Subcutaneous adipose tissue (tissue), 4 donors: Measurements from ENCODE around the gene SPOCK1. TPM values are rescaled to one million over a fixed set of nuclear protein-coding genes. Genes with fewer than 3 reads are reported as not detected.

Experiments
- total RNA-seq, 4 donors: library from RNA; depleted of rRNA; stranded (reverse); fragments of >200 nt; gene quantifications; one replicate each; pipeline ENCODE4 v1.1.0, GENCODE V29; 2016
- TF ChIP-seq, protein P1 (sequence below): fragments of 450-650 bp; IDR thresholded peaks from one replicate; pipeline ENCODE4 v1.5.1; 2016; ENCODE audit warnings: low read depth, mild to moderate bottlenecking, control low read depth, antibody characterized with exemption, moderate library complexity

The SPOCK1 gene
- total RNA-seq, 4 donors from 2014 or later: 55.2 to 84.6 (median 70.1) TPM

- TF ChIP-seq, protein P1, sequence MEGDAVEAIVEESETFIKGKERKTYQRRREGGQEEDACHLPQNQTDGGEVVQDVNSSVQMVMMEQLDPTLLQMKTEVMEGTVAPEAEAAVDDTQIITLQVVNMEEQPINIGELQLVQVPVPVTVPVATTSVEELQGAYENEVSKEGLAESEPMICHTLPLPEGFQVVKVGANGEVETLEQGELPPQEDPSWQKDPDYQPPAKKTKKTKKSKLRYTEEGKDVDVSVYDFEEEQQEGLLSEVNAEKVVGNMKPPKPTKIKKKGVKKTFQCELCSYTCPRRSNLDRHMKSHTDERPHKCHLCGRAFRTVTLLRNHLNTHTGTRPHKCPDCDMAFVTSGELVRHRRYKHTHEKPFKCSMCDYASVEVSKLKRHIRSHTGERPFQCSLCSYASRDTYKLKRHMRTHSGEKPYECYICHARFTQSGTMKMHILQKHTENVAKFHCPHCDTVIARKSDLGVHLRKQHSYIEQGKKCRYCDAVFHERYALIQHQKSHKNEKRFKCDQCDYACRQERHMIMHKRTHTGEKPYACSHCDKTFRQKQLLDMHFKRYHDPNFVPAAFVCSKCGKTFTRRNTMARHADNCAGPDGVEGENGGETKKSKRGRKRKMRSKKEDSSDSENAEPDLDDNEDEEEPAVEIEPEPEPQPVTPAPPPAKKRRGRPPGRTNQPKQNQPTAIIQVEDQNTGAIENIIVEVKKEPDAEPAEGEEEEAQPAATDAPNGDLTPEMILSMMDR: no peak
Measured at GRCh38 chr5:137234973-137235943, 263.9 kb downstream of the SPOCK1 start.

DNA sequence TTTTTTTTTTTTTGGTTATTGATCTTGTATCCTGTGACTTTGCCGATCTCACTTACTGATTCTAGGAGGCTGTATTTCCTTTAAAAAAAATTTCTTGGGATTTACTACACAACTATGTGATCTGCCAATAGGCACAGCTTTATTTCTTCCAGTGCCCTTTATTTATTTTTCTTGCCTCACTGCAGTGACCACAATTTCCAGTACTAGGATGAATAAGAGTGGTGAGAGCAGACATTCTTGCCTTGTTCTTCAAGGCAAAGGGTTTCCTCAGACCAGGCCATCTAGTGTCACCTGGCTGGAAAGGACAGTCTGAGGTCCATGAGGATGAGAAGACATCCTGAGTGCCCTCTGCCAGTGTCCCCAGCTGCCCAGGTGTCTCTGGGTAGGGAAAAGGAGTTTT lies 265.4 kb downstream of the SPOCK1 start:
- TF ChIP-seq, protein P1: no peak

DNA sequence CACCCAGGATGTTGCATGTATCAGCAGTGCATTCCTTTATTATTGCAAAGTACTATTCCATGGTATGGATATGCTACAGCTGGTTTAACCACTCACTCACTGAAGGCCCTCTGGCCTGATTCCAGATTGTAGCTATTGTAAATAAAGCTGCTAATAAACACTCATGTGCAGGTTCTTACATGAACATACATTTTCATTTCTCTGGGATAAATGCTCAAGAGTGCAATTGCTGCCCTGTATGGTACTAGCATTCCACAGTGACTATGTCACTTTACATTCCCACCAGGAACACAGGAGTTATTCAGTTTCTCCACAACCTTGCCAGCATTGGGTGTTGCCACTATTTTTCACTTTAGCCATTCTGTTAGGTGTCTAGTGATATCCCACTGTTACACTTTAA lies 267.6 kb downstream of the SPOCK1 start:
- TF ChIP-seq, protein P1: no peak

- TF ChIP-seq, protein P1: no peak
Measured at GRCh38 chr5:137228816-137229215, 270.3 kb downstream of the SPOCK1 start.

DNA sequence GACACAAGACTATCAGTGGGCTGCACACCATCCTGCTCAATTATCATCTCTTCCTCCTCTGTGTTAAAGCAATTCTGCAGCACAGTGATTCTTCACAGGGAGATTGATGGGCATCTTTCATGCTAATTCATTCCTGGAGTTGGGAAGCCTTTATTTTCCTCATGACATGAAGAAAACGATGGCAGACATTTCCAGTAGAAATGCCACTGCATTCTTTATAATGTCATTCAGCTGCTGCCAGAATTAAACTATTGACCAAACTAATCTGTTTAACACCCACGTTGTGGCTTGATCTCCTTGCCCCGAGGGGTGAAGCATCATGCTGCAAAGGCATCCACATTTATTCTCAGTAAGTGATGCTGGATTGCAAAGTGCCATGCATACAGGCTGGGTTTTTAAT lies 273.0 kb downstream of the SPOCK1 start:
- TF ChIP-seq, protein P1: no peak

GRCh38 chr5:137223324-137224295 lies 275.5 kb downstream of the SPOCK1 start:
- TF ChIP-seq, protein P1: no peak
